Fibroblast of the aortic adventitia (primary cell): Measurements from ENCODE around the gene CRB2. TPM values are rescaled to one million over a fixed set of nuclear protein-coding genes. Genes with fewer than 3 reads are reported as not detected.

Experiments used
- DNase-seq: peaks from one replicate; pipeline ENCODE4 v3.0.0-alpha.2; 2010; ENCODE audit warnings: low read depth
- H3K4me3 ChIP-seq: 2 replicates; pipeline ENCODE4 v1.5.1; 2011; ENCODE audit warnings: low read depth, mild to moderate bottlenecking, control low read depth, low read length, moderate library complexity
- CTCF ChIP-seq: IDR thresholded peaks from 2 replicates; pipeline ENCODE4 v1.5.1; 2011; ENCODE audit warnings: mild to moderate bottlenecking, low read length, control low read depth, inconsistent platforms; ENCODE audit not compliant: insufficient read depth
- total RNA-seq: library from RNA; depleted of rRNA; stranded (reverse); fragments of >200 nt; gene quantifications from 2 replicates; pipeline ENCODE4 v1.2.3, GENCODE V29; 2012; ENCODE audit warnings: low replicate concordance

Gene CRB2
- total RNA-seq, 1 donor = not detected

DNA sequence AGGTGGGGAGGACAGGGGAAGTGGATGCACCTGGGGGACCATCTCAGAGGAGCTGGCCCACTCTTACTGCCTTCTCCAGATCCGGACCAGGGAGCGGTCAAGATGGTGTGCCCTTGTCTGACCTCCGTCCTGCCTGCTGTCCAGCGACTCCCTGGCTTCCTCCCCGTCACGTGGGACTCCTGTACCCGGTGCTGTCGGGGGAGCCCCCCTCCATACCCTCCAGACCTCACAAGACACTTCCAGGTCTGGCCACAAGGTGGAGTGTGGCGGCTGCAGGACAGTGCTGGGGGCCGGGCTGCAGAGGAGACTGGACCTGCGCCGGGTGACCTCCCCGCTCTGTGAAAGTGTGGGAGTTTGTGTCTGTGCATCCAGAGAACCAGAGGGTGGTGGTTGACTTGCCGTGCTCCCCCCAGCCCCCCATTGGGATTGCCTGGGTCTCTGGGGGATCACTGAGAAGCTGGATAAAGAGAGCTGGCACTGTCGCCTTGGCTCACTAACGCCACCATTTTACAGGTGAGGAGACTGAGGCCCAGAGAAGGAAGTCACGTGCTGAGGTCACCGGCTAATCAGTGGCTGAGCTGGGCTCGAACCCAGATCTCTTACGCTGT is 1.9 kb upstream of the CRB2 start:
- H3K4me3 ChIP-seq = no peak overlapping the region
- peak; percentile 84 for TF ChIP-seq CTCF
- peak; percentile 50 for DNase-seq

DNA sequence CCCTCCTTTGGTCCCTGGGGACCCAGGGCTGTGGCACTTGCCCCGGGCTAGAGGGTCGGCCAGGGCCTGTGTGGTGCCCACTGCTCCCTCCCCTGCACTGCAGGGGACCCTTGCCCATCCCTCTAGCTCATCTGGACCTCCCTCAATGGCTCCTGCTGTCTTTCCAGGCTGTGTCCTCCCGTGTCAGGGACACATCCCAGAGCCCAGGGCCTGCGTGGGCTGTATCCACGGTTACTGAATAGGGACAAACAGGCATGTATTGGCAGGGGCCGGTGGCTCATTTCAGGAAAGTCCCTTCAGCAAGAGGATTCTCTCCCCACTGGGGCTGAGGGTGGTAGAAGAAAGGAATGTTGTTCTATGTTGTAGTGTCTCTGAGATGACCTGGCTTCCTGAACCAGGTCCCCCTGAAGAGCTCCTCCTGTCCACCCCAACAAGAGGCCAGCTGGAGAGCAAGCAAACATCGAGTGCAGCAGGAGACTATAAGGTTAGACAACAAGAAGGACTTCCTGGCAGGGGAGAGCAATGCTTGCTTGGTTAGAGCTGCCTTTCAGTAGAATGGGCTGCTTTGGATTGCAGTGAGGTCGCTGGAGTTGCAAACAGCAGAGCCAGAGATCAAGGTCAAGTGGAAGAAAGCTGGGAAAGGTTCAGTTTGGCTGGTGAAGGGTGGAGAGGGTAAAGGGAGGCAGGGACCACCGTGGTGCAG is 1.0 kb upstream of the CRB2 start:
- no peak for DNase-seq
- no peak overlapping the region for H3K4me3 ChIP-seq
- TF ChIP-seq CTCF = no peak

GRCh38 chr9:123356851-123357742 is 1.1 kb downstream of the CRB2 start:
- DNase-seq = no peak
- no peak overlapping the region for H3K4me3 ChIP-seq
- TF ChIP-seq CTCF = no peak

- DNase-seq = no peak
- TF ChIP-seq CTCF = no peak
- no peak overlapping the region for H3K4me3 ChIP-seq
These were observed 1.7 kb downstream of the CRB2 start for GRCh38 chr9:123357743-123358059.

DNA sequence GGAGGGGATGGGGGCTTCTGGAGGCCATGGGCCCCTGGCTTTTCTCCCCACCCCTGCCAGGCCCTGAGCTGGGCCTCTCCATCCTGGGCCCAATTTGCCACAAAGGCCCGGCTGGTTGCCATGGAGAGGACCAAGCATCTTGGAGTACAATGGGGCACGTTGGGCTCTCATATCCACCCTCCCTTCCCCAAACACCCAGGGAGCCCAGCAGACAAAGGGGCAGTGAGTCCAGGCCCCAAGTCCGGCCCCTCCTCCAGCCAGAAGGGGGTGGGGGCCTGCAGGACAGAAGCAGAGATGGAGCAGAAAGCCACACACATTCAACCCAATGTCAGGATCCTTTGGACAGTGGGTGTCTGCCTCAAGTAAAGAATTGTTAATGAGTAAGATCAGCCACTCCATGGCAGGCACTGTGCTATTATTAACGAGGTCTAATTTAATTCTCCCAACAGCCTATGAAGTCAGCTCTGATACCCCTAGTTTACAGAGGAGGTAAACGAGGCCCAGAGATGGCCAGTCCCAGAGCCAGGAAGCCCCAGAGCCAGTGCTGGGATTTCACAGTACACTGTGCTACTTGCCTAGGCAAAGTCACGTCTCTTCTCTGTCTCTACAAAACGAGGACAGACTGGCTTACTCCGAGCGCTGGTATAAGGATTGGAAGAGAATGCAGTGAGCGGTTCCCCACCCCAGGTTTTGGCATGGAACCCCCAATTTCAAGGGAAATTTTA is 2.3 kb downstream of the CRB2 start:
- no peak for DNase-seq
- H3K4me3 ChIP-seq = no peak overlapping the region
- TF ChIP-seq CTCF = no peak

- no peak overlapping the region for H3K4me3 ChIP-seq
- no peak for TF ChIP-seq CTCF
- no peak for DNase-seq
These were observed 3.1 kb downstream of the CRB2 start for GRCh38 chr9:123359106-123359505.
